Esophagus muscularis mucosa (tissue), 4 donors: ENCODE data around the gene SH3RF2.

Source experiments
- CTCF ChIP-seq, 3 experiments: fragments of 200-600 bp in 2 of 3; fragments of 450-650 bp in 1 of 3; sonication (generic) in 2 of 3; IDR thresholded peaks; one replicate each; pipeline ENCODE4 v1.5.1; 2017 to 2019; ENCODE audit warnings: antibody characterized with exemption in 3 of 3, mild to moderate bottlenecking in 2 of 3, moderate library complexity in 1 of 3
- EP300 ChIP-seq: sonication (generic); formaldehyde crosslinking; IDR thresholded peaks from one replicate; pipeline ENCODE4 v1.6.1; 2017; ENCODE audit warnings: antibody characterized with exemption
- POLR2A ChIP-seq: fragments of 450-650 bp; IDR thresholded peaks from one replicate; pipeline ENCODE4 v1.6.1; 2017; ENCODE audit warnings: antibody characterized with exemption, moderate library complexity, mild to moderate bottlenecking, low read depth
- POLR2AphosphoS5 ChIP-seq, 2 donors: sonication (generic); formaldehyde crosslinking; IDR thresholded peaks; one replicate each; pipeline ENCODE4 v1.6.1; 2017; ENCODE audit warnings: antibody characterized with exemption in 2 of 2

- TF ChIP-seq CTCF (IDR thresholded peaks at IDR 0.05) (no peak), EP300 (no peak), POLR2AphosphoS5 (IDR thresholded peaks at IDR 0.05) (no peak), POLR2A (no peak)
Measured at GRCh38 chr5:145988993-145989392, 52.6 kb downstream of the SH3RF2 start.
